HAP-1 (cell line): ENCODE data around the gene PKP1.
"Not testable (repeated sequence)": the region's sequence is repeated elsewhere in the genome, so short reads cannot be mapped to it uniquely, and the experiment has no call there.

Source experiments
- DNase-seq, 2 experiments: peaks; one replicate each; pipeline ENCODE4 v3.0.0-alpha.2; 2016 to 2020; ENCODE audit warnings: low spot score in 2 of 2
- H3K27me3 ChIP-seq: fragments of 250-450 bp; sonication (Bioruptor Pico); 2 replicates; pipeline ENCODE4 v1.5.1; 2020; ENCODE audit warnings: low read depth, mild to moderate bottlenecking, moderate library complexity
- H3K36me3 ChIP-seq: fragments of 250-450 bp; sonication (Bioruptor Pico); replicated peaks from 2 replicates; pipeline ENCODE4 v1.5.1; 2020; ENCODE audit warnings: mild to moderate bottlenecking
- H3K4me1 ChIP-seq: fragments of 250-450 bp; sonication (Bioruptor Pico); 2 replicates; pipeline ENCODE4 v1.5.1; 2020; ENCODE audit warnings: mild to moderate bottlenecking
- H3K4me3 ChIP-seq: fragments of 250-450 bp; sonication (Bioruptor Pico); 2 replicates; pipeline ENCODE4 v1.5.1; 2020; ENCODE audit warnings: mild to moderate bottlenecking, moderate library complexity
- H3K9me3 ChIP-seq: fragments of 250-450 bp; sonication (Bioruptor Pico); 2 replicates; pipeline ENCODE4 v1.5.1; 2020; ENCODE audit warnings: mild to moderate bottlenecking, moderate library complexity
- in situ Hi-C: fragments of 300-500 bp; cut with MboI; formaldehyde crosslinking; loops from 3 replicates; pipeline ENCODE4 v1.14.3; 2020; ENCODE audit warnings: low sequenced_read_pairs, inconsistent platforms, mixed read lengths

The PKP1 gene

DNA sequence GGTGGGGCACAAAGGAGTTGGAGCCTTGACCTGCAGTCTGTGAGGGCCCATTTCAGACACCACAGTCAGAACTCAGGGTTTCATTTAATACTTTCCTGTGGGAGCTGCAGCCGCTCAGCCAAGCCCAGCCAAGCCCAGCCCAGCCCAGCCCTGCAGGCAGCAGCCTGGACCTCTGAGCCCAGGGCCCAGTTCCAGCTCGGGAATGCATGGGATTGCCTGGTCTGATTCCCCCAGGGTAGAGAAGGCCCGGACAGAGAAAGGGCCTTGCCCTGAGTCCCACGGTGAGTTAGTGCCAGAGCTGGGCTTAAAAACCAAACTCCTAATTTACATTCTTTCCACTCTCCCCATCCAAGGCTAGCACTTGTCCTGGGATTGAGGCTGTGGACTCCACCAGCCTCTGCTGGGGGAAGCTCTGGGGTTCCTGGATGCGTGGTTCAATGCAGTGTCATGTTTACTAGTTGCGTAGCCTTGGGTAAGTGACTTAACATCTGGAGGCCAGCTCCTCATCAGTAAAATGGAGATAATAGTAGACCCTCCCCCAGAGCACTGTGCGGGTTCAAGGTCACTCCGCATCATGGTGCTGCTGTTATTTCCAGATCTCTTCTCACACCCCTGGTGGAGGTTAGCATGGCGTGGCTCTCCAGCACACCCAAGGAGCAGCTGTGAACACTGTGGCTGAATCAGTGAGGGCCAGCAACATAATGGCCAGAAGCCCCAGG, 29.2 kb upstream of the PKP1 start:
- no peak for DNase-seq
- no peaks in the 10 kb centered on the region for H3K9me3 ChIP-seq
- H3K4me1 ChIP-seq = no peaks in the 10 kb centered on the region
- in situ Hi-C loops = loop anchor here (5.0 kb wide), 1 partner anchor 108 kb away; no protein-coding TSS in a partner anchor
- no peaks in the 10 kb centered on the region for H3K27me3 ChIP-seq
- no peaks in the 10 kb centered on the region for H3K36me3 ChIP-seq
- H3K4me3 ChIP-seq = no peak overlapping the region

DNA sequence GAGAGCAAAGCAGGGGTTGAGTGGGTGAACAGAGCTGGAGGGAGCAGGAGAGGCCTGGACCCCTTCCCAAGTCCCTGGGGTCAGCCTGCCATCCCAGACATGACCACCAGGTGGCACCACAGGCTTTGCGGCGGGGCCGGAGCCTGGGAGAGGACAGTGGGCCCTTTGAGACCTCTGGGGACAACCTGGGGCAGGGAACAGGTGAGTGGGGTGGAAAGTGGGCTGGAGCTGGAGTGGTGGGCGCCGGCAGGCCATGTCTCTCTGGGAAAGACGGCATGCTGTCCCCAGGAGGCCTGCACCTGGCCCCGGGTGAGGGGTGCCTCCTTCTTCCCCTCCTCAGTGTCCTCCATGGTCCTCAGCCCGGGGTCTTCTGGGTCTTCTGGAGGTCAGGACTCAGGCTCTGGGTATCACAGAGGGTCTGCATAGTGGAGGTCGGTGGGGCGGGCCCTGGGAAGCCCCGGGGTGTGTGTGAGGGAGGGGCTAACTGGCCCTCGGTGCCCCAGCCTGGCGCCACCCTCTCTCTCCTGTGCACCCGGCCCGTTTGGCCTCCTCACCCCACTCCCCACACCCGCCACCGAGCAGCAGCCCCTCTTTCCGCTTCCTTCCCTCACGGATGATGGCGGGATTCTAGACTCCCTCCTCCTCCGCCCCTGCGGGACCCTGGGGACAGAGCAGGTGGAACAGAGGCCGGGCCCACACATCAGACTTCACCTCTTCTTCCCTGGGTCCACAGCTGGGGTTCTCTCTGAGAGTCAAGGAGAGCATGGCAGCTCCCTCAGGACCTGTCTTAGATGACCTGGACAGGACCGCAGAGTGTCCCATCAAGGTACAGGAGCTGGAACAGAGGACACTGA, 28.5 kb upstream of the PKP1 start:
- no peaks in the 10 kb centered on the region for H3K36me3 ChIP-seq
- in situ Hi-C loops = loop anchor here (5.0 kb wide), 1 partner anchor 107 kb away; no protein-coding TSS in a partner anchor
- DNase-seq = peak; percentile 20 to 88
- no peaks in the 10 kb centered on the region for H3K27me3 ChIP-seq
- no peaks in the 10 kb centered on the region for H3K4me1 ChIP-seq
- H3K9me3 ChIP-seq = no peaks in the 10 kb centered on the region
- H3K4me3 ChIP-seq = no peak overlapping the region

DNA sequence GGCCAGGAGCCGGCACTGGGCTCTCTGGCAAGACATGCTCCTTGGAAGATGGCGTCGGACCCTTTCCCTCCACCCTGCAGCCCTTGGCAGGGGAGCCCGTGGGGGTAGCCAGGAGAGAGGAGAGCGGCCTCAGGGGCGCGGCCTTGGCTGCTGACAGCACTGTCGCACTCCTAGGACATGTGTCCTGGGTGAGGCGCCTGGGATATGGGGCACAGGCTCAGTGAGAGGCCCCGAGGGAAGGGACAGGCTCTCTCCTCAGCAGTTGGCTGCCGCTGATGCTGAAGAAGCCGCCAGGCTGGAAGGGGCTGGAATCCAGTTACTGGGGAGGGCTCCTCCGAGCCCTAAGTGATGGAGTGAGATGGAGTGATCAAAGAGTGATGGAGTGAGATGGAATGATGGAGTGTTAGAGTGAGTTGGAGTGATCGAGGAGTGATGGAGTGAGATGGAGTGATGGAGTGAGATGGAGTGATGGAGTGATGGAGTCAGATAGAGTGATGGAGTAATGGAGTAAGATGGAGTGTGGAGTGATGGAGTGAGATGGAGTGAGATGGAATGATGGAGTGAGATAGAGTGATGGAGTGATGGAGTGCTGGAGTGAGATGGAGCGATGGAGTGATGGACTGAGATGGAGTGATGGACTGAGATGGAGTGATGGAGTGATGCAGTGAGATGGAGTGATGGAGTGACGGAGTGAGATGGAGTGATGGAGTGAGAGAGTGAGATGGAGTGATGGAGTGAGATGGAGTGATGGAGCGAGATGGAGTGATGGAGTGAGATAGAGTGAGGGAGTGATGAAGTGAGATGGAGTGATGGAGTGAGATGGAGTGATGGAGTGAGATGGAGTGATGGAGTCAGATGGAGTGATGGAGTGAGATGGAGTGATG, 27.6 kb upstream of the PKP1 start:
- no peaks in the 10 kb centered on the region for H3K27me3 ChIP-seq
- in situ Hi-C loops = no loop called here
- H3K4me1 ChIP-seq = no peaks in the 10 kb centered on the region
- DNase-seq = no peak
- H3K4me3 ChIP-seq = no peak overlapping the region
- H3K9me3 ChIP-seq = no peaks in the 10 kb centered on the region
- no peaks in the 10 kb centered on the region for H3K36me3 ChIP-seq

DNA sequence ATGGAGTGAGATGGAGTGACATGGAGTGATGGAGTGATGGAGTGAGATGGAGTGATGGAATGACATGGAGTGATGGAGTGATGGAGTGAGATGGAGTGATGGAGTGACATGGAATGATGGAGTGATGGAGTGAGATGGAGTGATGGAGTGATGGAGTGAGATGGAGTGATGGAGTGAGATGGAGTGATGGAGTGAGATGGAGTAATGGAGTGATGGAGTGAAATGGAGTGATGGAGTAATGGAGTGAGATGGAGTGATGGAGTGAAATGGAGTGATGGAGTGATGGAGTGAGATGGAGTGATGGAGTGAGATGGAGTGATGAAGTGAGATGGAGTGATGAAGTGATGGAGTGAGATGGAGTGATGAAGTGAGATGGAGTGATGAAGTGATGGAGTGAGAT, 25.2 kb upstream of the PKP1 start:
- H3K4me1 ChIP-seq, H3K9me3 ChIP-seq: not testable (repeated sequence)

DNA sequence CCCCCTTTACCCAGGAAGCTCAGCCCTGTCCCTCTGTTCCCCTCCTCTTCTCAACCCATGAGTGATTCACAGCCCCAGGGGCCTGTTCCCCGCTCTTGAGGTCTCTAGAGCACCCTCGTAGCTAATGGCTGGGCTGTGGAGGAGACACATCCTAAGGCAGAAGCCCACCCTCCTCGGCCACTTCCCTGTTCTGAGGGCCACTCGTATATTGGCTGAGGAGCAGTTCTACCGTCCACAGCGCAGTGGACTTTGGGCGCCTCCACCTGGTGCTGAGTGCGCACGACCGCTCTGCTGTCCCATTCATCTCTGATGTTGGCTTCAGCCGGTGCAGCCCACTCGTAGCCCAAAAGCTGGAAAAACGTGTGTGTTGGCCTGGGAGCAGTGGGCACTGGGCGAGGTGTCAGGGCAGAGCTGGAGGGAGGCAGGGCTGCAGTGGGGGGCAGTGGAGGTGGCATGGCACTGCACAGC, 24.5 kb upstream of the PKP1 start:
- in situ Hi-C loops = no loop called here
- Histone ChIP-seq H3K4me3 (no peak overlapping the region), H3K4me1 (no peaks in the 10 kb centered on the region), H3K36me3 (no peaks in the 10 kb centered on the region), H3K9me3 (no peaks in the 10 kb centered on the region), H3K27me3 (no peaks in the 10 kb centered on the region; the same call in 1 of the 2 replicates)
- DNase-seq = no peak

More for the DNA sequence above, 25.2 kb upstream of the PKP1 start:
- DNase-seq, H3K4me3 ChIP-seq, H3K36me3 ChIP-seq, H3K27me3 ChIP-seq, in situ Hi-C loops: not testable (repeated sequence)

DNA sequence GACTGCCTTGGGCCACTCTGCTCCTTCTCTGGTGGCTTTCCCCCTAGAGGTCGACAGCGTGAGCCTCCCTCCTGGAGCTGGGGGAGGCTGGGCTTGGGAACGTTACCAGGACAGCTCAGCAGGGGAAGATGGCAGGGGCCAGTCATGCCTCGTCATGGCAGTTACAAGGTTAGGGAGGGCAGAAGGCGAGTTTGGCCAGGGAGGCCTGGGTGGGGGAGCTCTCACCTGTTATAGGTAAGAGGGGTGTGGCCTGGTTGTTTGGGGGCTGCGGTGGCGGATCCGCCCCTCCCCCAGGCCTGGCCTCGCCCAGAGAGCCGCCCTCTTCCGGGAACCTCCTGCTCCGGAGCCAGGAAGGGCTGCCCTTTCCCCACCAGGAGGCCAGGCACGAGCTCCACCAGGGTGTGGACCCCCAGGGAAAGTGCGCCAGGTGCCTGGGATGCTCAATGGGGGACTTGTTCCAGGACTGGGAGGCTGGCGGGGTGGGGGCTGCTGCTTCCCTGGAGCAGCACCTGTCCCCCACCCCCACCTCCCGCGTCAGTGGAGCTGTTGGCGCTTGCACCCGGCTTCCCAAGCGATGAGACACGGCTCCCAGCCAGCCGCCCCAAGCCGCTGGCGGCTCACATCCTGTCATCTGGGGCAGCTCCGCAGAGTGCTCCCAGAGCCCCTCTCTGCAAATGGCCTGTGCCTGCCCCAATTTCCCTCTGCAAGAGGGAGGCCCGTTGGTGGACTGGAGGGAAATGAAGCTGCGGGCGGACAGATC, 23.6 kb upstream of the PKP1 start:
- no peaks in the 10 kb centered on the region for H3K36me3 ChIP-seq
- no peak for DNase-seq
- H3K4me1 ChIP-seq = no peaks in the 10 kb centered on the region
- H3K4me3 ChIP-seq = no peak overlapping the region
- in situ Hi-C loops = no loop called here
- no peaks in the 10 kb centered on the region for H3K9me3 ChIP-seq
- H3K27me3 ChIP-seq = peaks cover 2% of the 10 kb centered on the region; the same call in 1 of the 2 replicates

DNA sequence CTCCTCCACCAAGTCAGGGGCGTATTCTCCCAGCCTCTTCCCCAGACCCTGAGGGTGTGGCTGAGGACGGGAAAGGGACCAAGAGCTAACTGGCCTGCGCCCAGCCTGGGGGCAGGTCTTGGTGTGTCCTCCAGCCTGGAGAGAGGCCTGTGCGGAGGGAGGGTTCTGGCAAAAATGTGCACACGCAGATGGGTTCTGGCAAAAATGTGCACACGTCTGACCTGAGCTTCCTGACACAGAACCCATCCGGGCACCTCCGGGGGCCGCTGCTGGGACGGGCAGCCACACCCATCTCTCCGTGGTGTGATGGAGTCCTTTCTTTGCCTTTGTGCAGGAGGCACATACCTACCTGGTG, 23.1 kb upstream of the PKP1 start:
- DNase-seq = no peak
- H3K36me3 ChIP-seq = no peaks in the 10 kb centered on the region
- in situ Hi-C loops = no loop called here
- H3K9me3 ChIP-seq = no peaks in the 10 kb centered on the region
- no peak overlapping the region for H3K4me3 ChIP-seq
- no peaks in the 10 kb centered on the region for H3K4me1 ChIP-seq
- peaks cover 2% of the 10 kb centered on the region; the same call in 1 of the 2 replicates for H3K27me3 ChIP-seq

DNA sequence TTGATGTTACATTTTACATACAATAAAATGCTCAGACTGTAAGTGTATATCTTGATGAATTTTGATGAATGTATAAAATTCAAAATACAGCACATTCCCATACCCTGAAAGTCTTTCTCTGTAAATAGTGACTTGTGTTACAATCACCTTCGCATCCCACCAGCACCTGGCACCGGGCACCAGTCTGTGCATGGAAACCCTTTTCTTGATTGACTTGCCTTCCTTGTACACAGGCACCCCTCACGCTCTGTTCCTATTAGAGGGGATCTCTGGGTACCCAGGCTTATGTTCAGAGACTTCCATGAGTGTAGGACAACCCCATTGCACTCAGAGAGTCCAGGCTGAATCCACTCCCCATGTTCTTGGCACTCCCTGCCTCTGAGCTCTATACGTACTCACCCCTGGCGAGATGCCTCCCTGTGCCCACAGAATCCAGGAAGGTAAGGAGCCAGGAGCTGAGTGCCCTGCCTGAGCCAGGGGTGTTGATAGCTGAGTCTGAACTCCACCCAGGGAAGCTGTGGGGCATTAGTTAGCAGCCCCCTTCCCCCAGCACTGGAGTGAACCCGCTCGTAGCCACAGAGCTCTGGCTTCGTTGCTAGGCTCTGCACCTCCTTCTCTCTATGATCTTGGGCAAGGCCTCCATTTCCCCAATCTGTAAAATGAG, 22.5 kb upstream of the PKP1 start:
- Histone ChIP-seq H3K4me3 (no peak overlapping the region), H3K4me1 (no peaks in the 10 kb centered on the region), H3K36me3 (no peaks in the 10 kb centered on the region), H3K9me3 (no peaks in the 10 kb centered on the region), H3K27me3 (peaks cover 7% of the 10 kb centered on the region)
- in situ Hi-C loops = no loop called here
- DNase-seq = no peak

DNA sequence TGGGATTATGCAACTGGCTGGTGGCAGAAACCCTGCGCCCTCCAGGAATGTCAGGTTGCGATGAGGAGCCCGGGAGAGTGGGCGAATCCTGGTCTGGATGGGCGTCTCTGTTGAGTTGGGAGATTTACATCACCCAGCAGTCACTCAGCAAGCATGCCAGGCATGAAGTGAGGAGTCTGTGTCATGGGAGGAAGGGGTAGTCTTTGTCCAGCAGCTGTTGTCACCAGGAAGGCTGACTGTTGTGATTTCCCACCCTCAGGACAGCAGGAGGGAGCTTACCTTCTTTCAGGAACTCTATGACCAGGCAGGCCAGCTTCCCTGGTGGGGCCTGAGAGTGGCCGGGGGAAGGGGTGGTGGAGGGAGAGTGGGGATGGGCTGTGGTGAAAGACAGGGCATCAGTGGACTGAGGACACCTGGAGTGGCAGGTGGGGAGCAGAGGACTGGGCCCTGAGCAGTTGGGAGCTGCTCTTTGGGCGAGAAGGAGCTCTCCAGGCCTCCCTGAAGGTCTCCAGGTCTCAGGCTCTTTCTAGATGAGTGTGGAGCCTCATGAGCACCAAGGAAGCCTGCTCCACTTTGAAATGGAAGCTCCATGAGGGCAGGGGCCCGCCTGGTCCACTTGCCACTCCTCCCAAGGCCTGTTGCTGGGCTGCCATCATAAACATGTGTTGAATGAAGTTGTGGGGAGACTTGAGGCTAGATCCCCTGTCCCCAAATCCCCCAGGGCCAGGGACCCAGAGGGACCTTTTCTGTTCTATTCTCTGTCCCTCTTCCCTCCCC, 21.3 kb upstream of the PKP1 start:
- Histone ChIP-seq H3K36me3 (no peaks in the 10 kb centered on the region), H3K4me1 (no peaks in the 10 kb centered on the region), H3K4me3 (no peak overlapping the region), H3K27me3 (peaks cover 15% of the 10 kb centered on the region), H3K9me3 (no peaks in the 10 kb centered on the region)
- in situ Hi-C loops = no loop called here
- DNase-seq = no peak

DNA sequence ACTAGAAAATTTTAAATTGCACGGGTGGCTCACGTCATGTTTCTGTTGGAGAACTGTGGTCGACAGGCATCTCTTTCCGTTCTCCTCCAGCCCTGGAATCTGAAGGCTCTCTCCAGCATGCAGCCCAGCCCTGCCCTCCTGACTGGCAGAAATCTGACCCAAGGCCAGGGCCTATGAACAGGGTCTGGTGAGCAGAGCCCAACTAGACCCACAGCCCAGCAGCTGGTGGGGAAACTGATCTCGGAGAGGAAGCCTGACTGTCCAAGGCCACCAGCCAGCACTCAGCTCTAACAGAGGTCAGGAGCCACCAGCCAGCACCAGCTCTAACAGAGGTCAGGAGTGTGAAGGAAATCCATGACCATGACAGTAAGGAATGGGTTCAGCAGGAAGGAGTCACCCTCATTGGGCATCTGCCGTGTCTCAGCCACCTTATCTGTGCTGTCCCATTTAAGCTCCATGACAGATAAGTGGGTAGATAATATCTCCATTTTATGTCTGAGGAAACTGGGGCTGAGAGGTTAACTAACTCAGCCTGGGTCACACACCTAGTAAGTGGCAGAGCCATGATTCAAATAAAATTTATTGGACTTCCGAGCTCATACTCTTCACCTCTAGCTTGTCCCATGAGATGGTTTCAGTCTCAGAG, 20.2 kb upstream of the PKP1 start:
- DNase-seq = no peak
- Histone ChIP-seq H3K4me1 (no peaks in the 10 kb centered on the region), H3K36me3 (no peaks in the 10 kb centered on the region), H3K9me3 (no peaks in the 10 kb centered on the region), H3K4me3 (no peak overlapping the region), H3K27me3 (peaks cover 24% of the 10 kb centered on the region)
- in situ Hi-C loops = no loop called here

DNA sequence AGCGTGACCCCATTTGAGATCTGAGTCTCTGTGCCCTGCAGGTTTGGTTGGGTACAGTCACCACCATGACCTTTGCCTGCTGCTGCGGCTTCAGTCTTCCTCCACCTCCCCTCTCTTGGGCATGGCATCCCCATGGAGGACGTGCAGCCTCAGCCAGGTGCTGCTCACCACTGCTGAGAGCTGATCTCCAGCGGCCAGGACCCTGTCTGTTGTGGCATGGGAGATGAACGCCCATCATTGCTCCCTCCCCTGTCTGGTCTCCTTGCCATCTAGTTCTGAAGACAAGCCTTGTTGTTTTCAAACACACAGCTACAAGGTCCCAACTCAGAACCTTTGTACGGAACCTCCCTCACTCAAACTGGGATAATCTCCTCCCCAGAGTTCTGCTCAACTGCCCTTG, 19.2 kb upstream of the PKP1 start:
- Histone ChIP-seq H3K36me3 (no peaks in the 10 kb centered on the region), H3K9me3 (no peaks in the 10 kb centered on the region), H3K4me3 (no peak overlapping the region), H3K4me1 (no peaks in the 10 kb centered on the region), H3K27me3 (peaks cover 25% of the 10 kb centered on the region)
- no peak for DNase-seq
- in situ Hi-C loops = no loop called here

DNA sequence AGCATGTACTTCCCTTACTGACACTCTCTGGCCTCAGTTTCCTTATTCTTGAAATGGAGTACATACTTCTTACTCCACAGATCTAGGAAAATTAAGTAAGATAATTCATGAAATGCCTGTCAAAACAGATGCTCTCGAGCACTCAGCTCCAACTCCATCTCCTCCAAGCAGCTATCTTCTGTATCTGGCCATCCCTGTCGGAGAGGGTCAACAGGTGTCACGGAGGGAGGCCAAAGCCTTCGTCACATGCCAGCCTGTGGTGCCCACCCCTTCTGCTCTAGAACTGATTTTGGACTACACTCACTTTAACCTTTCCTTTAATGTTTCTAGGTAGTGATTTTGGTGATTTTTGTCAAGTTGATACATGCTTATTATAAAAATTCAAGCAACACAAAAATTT, 18.8 kb upstream of the PKP1 start:
- Histone ChIP-seq H3K36me3 (no peaks in the 10 kb centered on the region), H3K9me3 (no peaks in the 10 kb centered on the region), H3K4me1 (no peaks in the 10 kb centered on the region), H3K27me3 (peaks cover 25% of the 10 kb centered on the region), H3K4me3 (no peak overlapping the region)
- DNase-seq = no peak
- in situ Hi-C loops = no loop called here
